K562 (cell line): Measurements from ENCODE around the gene EDEM1. TPM values are rescaled to one million over a fixed set of nuclear protein-coding genes. Genes with fewer than 3 reads are reported as not detected.

Source experiments
- BCL6 ChIP-seq: fragments of 250-450 bp; sonication (Bioruptor Pico); IDR thresholded peaks from 2 replicates; pipeline ENCODE4 v1.4.0; 2020
- CBX8 ChIP-seq: fragments of 200-600 bp; sonication (generic); IDR thresholded peaks from 2 replicates; pipeline ENCODE4 v1.6.1; 2012; ENCODE audit warnings: borderline replicate concordance, mixed run types, low read depth, mild to moderate bottlenecking, moderate library complexity, mixed read lengths, low read length, control low read depth, inconsistent platforms; ENCODE audit not compliant: poor library complexity, severe bottlenecking; ENCODE audit errors: extremely low read depth
- CEBPB ChIP-seq: fragments of 450-650 bp; IDR thresholded peaks from 2 replicates; pipeline ENCODE4 v1.6.1; 2016; ENCODE audit warnings: missing genetic modification characterization, missing compliant biosample characterization
- GABPB2 ChIP-seq: fragments of 250-450 bp; sonication (Bioruptor Pico); conservative IDR thresholded peaks from 2 replicates; pipeline ENCODE4 v1.5.1; 2021; ENCODE audit warnings: mild to moderate bottlenecking
- GATA2 ChIP-seq: sonication (generic); formaldehyde crosslinking; IDR thresholded peaks from 2 replicates; pipeline ENCODE4 v1.4.0; 2020; ENCODE audit warnings: mild to moderate bottlenecking, missing genetic modification reagents
- HDAC1 ChIP-seq, 2 experiments: fragments of 450-650 bp; IDR thresholded peaks; 2 replicates each; pipeline ENCODE4 v1.6.1; 2016 to 2017; ENCODE audit warnings: inconsistent platforms in 1 of 2, mild to moderate bottlenecking in 1 of 2, moderate library complexity in 1 of 2
- HDAC2 ChIP-seq: fragments of 450-650 bp; IDR thresholded peaks from 2 replicates; pipeline ENCODE4 v1.6.1; 2016; ENCODE audit warnings: mild to moderate bottlenecking
- KDM5B ChIP-seq: fragments of 200-600 bp; sonication (generic); IDR thresholded peaks from 2 replicates; pipeline ENCODE4 v1.6.1; 2012; ENCODE audit warnings: low read depth, mild to moderate bottlenecking, moderate library complexity, low read length, control low read depth, inconsistent platforms; ENCODE audit not compliant: insufficient replicate concordance
- MCM5 ChIP-seq: fragments of 450-650 bp; IDR thresholded peaks from 2 replicates; pipeline ENCODE4 v1.6.1; 2016; ENCODE audit warnings: low read depth
- PTRF ChIP-seq: fragments of 450-650 bp; IDR thresholded peaks from 2 replicates; pipeline ENCODE4 v1.6.1; 2016; ENCODE audit warnings: mild to moderate bottlenecking, missing genetic modification characterization, missing compliant biosample characterization
- TBP ChIP-seq: optimal IDR thresholded peaks from 2 replicates; pipeline ENCODE3; 2011; ENCODE audit warnings: low read depth, low read length, improper control_type of control experiment
- XRCC5 ChIP-seq: fragments of 200-400 bp; formaldehyde crosslinking; IDR thresholded peaks from 2 replicates; pipeline ENCODE4 v1.6.1; 2017; ENCODE audit warnings: low read depth, mild to moderate bottlenecking, low read length
- ZKSCAN1 ChIP-seq: fragments of 150-350 bp; IDR thresholded peaks from 2 replicates; pipeline ENCODE4 v1.6.1; 2016; ENCODE audit warnings: low read depth, low read length
- polyA plus RNA-seq, 8 experiments: library from polyadenylated mRNA; depleted of rRNA in 4 of 8; stranded (reverse) in 5 of 8; unstranded in 3 of 8; fragments of >200 nt; fragmentation: Nextera tagmentation in 2 of 8; fragmentation: Illumina TruSeq in 1 of 8; extraction: Ambion mirVana in 2 of 8; extraction: Trizol in 1 of 8; gene quantifications; 2 replicates each; pipeline versions ENCODE4 v1.2.1 to v1.2.3, GENCODE V29; 2011 to 2014; ENCODE audit warnings: inconsistent platforms in 1 of 8, missing spikeins in 1 of 8
- total RNA-seq, 7 experiments: library from RNA; depleted of rRNA in 6 of 7; stranded (reverse); fragments of >200 nt in 6 of 7; fragmentation: Illumina TruSeq in 2 of 7; extraction: Trizol in 2 of 7; gene quantifications; 2 replicates each; pipeline versions ENCODE4 v1.2.1 to v1.2.3, GENCODE V29; 2011 to 2021; ENCODE audit warnings: low replicate concordance in 1 of 7
- TF ChIP-seq, protein P1 (sequence below): fragments of 450-650 bp; IDR thresholded peaks from 2 replicates; pipeline ENCODE4 v1.7.1; 2018; ENCODE audit warnings: mild to moderate bottlenecking, low read depth; ENCODE audit not compliant: partially characterized antibody
- TF ChIP-seq, protein P2 (sequence below): fragments of 250-450 bp; sonication (Bioruptor Pico); IDR thresholded peaks from 2 replicates; pipeline ENCODE4 v1.8.0; 2022; ENCODE audit warnings: inconsistent platforms
- TF ChIP-seq, protein P3 (sequence below), 2 experiments: fragments of 450-650 bp; IDR thresholded peaks; 2 replicates each; pipeline ENCODE4 v1.6.1; 2018; ENCODE audit warnings: mild to moderate bottlenecking in 2 of 2, low read depth in 1 of 2; ENCODE audit not compliant: partially characterized antibody in 2 of 2
- TF ChIP-seq, protein P4 (sequence below): fragments of 250-450 bp; sonication (Bioruptor Pico); IDR thresholded peaks from 2 replicates; pipeline ENCODE4 v1.8.0; 2021; ENCODE audit warnings: moderate library complexity, mild to moderate bottlenecking, inconsistent platforms

The EDEM1 gene
- total and polyA plus RNA-seq, 9 of the 15 experiments (the other 6 are each of a cell fraction or from before 2014, with no cell fraction given) = 6.2 to 36.7 (median 14.3) TPM

DNA sequence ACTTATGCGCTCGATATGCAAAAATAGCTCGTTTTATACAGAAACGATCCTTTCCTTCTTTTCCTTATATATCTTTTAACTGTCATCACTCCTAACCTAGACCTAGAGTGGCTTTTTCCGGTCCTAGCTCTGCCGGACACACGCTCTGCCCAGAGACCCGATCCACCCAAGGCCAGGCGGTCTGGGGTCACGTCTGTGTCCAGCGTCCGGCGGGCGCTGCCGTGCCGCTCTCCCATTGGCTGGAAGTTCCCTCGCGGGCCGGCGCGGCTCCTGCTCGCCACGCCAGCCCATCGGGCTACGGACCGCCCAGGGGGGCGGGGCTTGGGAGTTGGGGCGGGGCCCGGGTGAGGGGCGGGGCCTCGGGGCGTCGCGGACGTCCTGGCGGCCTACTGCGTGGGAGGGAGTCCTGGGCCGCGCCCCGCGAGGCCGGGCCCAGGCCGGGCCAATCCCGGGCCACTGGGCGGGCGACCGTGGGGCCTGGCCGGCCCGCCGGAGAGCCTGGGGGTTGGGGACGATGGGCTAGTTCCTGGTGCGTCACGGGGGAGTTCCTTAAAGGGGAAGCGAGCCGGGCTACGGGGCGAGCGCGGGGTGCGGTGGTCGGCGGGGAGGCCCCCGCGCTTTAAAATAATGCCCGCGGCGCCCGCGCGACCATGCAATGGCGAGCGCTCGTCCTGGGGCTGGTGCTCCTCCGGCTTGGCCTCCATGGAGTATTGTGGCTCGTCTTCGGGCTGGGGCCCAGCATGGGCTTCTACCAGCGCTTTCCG, at the start of gene EDEM1 (continued):
- TF ChIP-seq GATA2 (CRISPR knock-in tag) (no peak), CEBPB (tag) (no peak), MCM5 (no peak), HDAC2 (no peak), TBP (peak; percentile 53), HDAC1 (IDR thresholded peaks at IDR 0.05) (peak in 1 of 2 experiments; percentile 60; a peak in 2 of 4 replicates), PTRF (no peak), GABPB2 (CRISPR knock-in tag) (no peak; the same call in 1 of the 2 replicates), XRCC5 (no peak), KDM5B (peak; percentile 88), BCL6 (CRISPR knock-in tag) (no peak), ZKSCAN1 (peak; percentile 9; the same call in 1 of the 2 replicates), CBX8 (no peak)
- TF ChIP-seq, protein P1, sequence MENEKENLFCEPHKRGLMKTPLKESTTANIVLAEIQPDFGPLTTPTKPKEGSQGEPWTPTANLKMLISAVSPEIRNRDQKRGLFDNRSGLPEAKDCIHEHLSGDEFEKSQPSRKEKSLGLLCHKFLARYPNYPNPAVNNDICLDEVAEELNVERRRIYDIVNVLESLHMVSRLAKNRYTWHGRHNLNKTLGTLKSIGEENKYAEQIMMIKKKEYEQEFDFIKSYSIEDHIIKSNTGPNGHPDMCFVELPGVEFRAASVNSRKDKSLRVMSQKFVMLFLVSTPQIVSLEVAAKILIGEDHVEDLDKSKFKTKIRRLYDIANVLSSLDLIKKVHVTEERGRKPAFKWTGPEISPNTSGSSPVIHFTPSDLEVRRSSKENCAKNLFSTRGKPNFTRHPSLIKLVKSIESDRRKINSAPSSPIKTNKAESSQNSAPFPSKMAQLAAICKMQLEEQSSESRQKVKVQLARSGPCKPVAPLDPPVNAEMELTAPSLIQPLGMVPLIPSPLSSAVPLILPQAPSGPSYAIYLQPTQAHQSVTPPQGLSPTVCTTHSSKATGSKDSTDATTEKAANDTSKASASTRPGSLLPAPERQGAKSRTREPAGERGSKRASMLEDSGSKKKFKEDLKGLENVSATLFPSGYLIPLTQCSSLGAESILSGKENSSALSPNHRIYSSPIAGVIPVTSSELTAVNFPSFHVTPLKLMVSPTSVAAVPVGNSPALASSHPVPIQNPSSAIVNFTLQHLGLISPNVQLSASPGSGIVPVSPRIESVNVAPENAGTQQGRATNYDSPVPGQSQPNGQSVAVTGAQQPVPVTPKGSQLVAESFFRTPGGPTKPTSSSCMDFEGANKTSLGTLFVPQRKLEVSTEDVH = peak; percentile 63
- TF ChIP-seq, protein P2, sequence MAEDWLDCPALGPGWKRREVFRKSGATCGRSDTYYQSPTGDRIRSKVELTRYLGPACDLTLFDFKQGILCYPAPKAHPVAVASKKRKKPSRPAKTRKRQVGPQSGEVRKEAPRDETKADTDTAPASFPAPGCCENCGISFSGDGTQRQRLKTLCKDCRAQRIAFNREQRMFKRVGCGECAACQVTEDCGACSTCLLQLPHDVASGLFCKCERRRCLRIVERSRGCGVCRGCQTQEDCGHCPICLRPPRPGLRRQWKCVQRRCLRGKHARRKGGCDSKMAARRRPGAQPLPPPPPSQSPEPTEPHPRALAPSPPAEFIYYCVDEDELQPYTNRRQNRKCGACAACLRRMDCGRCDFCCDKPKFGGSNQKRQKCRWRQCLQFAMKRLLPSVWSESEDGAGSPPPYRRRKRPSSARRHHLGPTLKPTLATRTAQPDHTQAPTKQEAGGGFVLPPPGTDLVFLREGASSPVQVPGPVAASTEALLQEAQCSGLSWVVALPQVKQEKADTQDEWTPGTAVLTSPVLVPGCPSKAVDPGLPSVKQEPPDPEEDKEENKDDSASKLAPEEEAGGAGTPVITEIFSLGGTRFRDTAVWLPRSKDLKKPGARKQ (CRISPR knock-in tag) = no peak
- TF ChIP-seq, protein P3, sequence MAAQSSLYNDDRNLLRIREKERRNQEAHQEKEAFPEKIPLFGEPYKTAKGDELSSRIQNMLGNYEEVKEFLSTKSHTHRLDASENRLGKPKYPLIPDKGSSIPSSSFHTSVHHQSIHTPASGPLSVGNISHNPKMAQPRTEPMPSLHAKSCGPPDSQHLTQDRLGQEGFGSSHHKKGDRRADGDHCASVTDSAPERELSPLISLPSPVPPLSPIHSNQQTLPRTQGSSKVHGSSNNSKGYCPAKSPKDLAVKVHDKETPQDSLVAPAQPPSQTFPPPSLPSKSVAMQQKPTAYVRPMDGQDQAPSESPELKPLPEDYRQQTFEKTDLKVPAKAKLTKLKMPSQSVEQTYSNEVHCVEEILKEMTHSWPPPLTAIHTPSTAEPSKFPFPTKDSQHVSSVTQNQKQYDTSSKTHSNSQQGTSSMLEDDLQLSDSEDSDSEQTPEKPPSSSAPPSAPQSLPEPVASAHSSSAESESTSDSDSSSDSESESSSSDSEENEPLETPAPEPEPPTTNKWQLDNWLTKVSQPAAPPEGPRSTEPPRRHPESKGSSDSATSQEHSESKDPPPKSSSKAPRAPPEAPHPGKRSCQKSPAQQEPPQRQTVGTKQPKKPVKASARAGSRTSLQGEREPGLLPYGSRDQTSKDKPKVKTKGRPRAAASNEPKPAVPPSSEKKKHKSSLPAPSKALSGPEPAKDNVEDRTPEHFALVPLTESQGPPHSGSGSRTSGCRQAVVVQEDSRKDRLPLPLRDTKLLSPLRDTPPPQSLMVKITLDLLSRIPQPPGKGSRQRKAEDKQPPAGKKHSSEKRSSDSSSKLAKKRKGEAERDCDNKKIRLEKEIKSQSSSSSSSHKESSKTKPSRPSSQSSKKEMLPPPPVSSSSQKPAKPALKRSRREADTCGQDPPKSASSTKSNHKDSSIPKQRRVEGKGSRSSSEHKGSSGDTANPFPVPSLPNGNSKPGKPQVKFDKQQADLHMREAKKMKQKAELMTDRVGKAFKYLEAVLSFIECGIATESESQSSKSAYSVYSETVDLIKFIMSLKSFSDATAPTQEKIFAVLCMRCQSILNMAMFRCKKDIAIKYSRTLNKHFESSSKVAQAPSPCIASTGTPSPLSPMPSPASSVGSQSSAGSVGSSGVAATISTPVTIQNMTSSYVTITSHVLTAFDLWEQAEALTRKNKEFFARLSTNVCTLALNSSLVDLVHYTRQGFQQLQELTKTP (IDR thresholded peaks at IDR 0.05; ENCODE audit: low read depth in 1 of 2, partially characterized antibody in 2 of 2) = peak; percentile 74 to 87
- TF ChIP-seq, protein P4, sequence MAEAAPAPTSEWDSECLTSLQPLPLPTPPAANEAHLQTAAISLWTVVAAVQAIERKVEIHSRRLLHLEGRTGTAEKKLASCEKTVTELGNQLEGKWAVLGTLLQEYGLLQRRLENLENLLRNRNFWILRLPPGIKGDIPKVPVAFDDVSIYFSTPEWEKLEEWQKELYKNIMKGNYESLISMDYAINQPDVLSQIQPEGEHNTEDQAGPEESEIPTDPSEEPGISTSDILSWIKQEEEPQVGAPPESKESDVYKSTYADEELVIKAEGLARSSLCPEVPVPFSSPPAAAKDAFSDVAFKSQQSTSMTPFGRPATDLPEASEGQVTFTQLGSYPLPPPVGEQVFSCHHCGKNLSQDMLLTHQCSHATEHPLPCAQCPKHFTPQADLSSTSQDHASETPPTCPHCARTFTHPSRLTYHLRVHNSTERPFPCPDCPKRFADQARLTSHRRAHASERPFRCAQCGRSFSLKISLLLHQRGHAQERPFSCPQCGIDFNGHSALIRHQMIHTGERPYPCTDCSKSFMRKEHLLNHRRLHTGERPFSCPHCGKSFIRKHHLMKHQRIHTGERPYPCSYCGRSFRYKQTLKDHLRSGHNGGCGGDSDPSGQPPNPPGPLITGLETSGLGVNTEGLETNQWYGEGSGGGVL (CRISPR knock-in tag) = no peak
